HCT116 (cell line): ENCODE results near the gene SLC38A6. TPM values are rescaled to one million over a fixed set of nuclear protein-coding genes. Genes with fewer than 3 reads are reported as not detected.

Source experiments
- ATAC-seq: fragments of 200-7000 bp; cut with Tn5 transposase; 2 replicates; pipeline ENCODE4 v1.9.1; 2020; ENCODE audit warnings: mild to moderate bottlenecking, moderate library complexity
- BruUV-seq: library from RNA; stranded (reverse); fragments of 400-500 nt; replicated peaks from 2 replicates; lab custom pipeline; 2021; lab: Mats Ljungman, UMichigan
- CTCF ChIA-PET: fragments of 300-600 bp; sonication (Branson Sonifier 250); formaldehyde crosslinking; loops from one replicate; lab custom pipeline; 2021; ENCODE audit warnings: antibody characterized with exemption; lab: Charles Lee
- POLR2A ChIA-PET: fragments of 300-600, 350-600 bp; sonication (Branson Sonifier 250); formaldehyde crosslinking; loops from one replicate; lab custom pipeline; 2021; ENCODE audit warnings: antibody characterized with exemption; lab: Charles Lee
- RAD21 ChIA-PET, 2 experiments: fragments of 300-600 bp; sonication (Branson Sonifier 250); formaldehyde crosslinking; loops; one replicate each; lab custom pipeline; 2023; ENCODE audit warnings: low total read pairs in 2 of 2; ENCODE audit not compliant: uncharacterized antibody in 2 of 2, unreplicated experiment in 2 of 2, low non-redundant PET in 1 of 2; lab: Charles Lee
- DNase-seq: peaks from one replicate; pipeline ENCODE4 v3.0.0-alpha.2; 2010; ENCODE audit warnings: low read depth, low spot score
- H2AFZ ChIP-seq: fragments of 200-600 bp; shearing (Covaris generic), sonication (generic); 2 replicates; pipeline ENCODE4 v1.6.1; 2017; ENCODE audit warnings: low read depth, mixed run types, mixed read lengths, antibody characterized with exemption, low read length; ENCODE audit not compliant: poor library complexity, severe bottlenecking
- H3K27ac ChIP-seq: 2 replicates; pipeline ENCODE4 v1.5.1; 2012; ENCODE audit warnings: low read depth, low read length
- H3K27me3 ChIP-seq: fragments of 200-600 bp; sonication (generic); 2 replicates; pipeline ENCODE4 v1.6.1; 2016; ENCODE audit warnings: mixed run types, low read length, mixed read lengths; ENCODE audit not compliant: insufficient read depth
- H3K36me3 ChIP-seq, 2 experiments: fragments of 200-500 bp in 1 of 2; fragments of 200-600 bp in 1 of 2; sonication (Bioruptor generic) in 1 of 2; sonication (generic) in 1 of 2; 2 replicates each; pipeline versions ENCODE4 v1.5.1 to v1.6.1; 2014 to 2016; ENCODE audit warnings: low read length in 2 of 2, inconsistent platforms in 1 of 2, mixed read lengths in 1 of 2, mixed run types in 1 of 2; ENCODE audit not compliant: insufficient read depth in 2 of 2, control insufficient read depth in 1 of 2
- H3K4me1 ChIP-seq, 2 experiments: fragments of 200-600 bp in 1 of 2; sonication (generic) in 1 of 2; 2 replicates each; pipeline versions ENCODE4 v1.5.1 to v1.6.1; 2012 to 2017; ENCODE audit warnings: low read length in 2 of 2, inconsistent platforms in 1 of 2, mild to moderate bottlenecking in 1 of 2, mixed read lengths in 1 of 2, mixed run types in 1 of 2, moderate library complexity in 1 of 2; ENCODE audit not compliant: insufficient read depth in 2 of 2, control insufficient read depth in 1 of 2
- H3K4me2 ChIP-seq: fragments of 200-600 bp; sonication (generic); 2 replicates; pipeline ENCODE4 v1.6.1; 2017; ENCODE audit warnings: mixed run types, low read length, mixed read lengths
- H3K4me3 ChIP-seq, 2 experiments: fragments of 200-600 bp in 1 of 2; sonication (generic) in 1 of 2; replicated peaks in 1 of 2; 2 replicates each; pipeline ENCODE4 v1.5.1; 2011 to 2016; ENCODE audit warnings: low read length in 2 of 2, control low read depth in 1 of 2, low read depth in 1 of 2, mild to moderate bottlenecking in 1 of 2, mixed read lengths in 1 of 2, mixed run types in 1 of 2
- H3K79me2 ChIP-seq: fragments of 200-600 bp; sonication (generic); 2 replicates; pipeline ENCODE4 v1.6.1; 2017; ENCODE audit warnings: mild to moderate bottlenecking, mixed run types, low read length, moderate library complexity, mixed read lengths; ENCODE audit not compliant: insufficient read depth
- H3K9ac ChIP-seq: fragments of 200-600 bp; sonication (generic); 2 replicates; pipeline ENCODE4 v1.6.1; 2016; ENCODE audit warnings: low read length, mixed read lengths
- H3K9me2 ChIP-seq: fragments of 200-600 bp; sonication (generic), shearing (Covaris generic); 2 replicates; pipeline ENCODE4 v1.6.1; 2017; ENCODE audit warnings: mixed run types, mild to moderate bottlenecking, moderate library complexity; ENCODE audit not compliant: insufficient read depth
- H3K9me3 ChIP-seq, 2 experiments: fragments of 200-500 bp in 1 of 2; fragments of 200-600 bp in 1 of 2; sonication (Bioruptor generic) in 1 of 2; sonication (generic) in 1 of 2; 2 replicates each; pipeline ENCODE4 v1.6.1; 2014 to 2017; ENCODE audit warnings: low read length in 2 of 2, mixed read lengths in 2 of 2, inconsistent platforms in 1 of 2, low read depth in 1 of 2, mild to moderate bottlenecking in 1 of 2, mixed run types in 1 of 2, moderate library complexity in 1 of 2; ENCODE audit not compliant: control insufficient read depth in 1 of 2, insufficient read depth in 1 of 2
- H4K20me1 ChIP-seq: fragments of 200-600 bp; sonication (generic), shearing (Covaris generic); 2 replicates; pipeline ENCODE4 v1.6.1; 2017; ENCODE audit warnings: mixed run types, mild to moderate bottlenecking, moderate library complexity; ENCODE audit not compliant: insufficient read depth
- CBX3 ChIP-seq: IDR thresholded peaks from 2 replicates; pipeline ENCODE4 v1.6.1; 2012; ENCODE audit warnings: low read depth
- CEBPB ChIP-seq: IDR thresholded peaks from 2 replicates; pipeline ENCODE4 v1.6.1; 2012; ENCODE audit warnings: low read depth
- CTCF ChIP-seq, 3 experiments: fragments of 200-600 bp in 1 of 3; sonication (generic) in 1 of 3; IDR thresholded peaks in 2 of 3; conservative IDR thresholded peaks in 1 of 3; 2 replicates each; pipeline ENCODE4 v1.5.1; 2012 to 2017; ENCODE audit warnings: low read depth in 2 of 3, low read length in 2 of 3, antibody characterized with exemption in 1 of 3, borderline replicate concordance in 1 of 3, control low read depth in 1 of 3, mild to moderate bottlenecking in 1 of 3, mixed read lengths in 1 of 3, mixed run types in 1 of 3, moderate library complexity in 1 of 3; ENCODE audit not compliant: insufficient read depth in 1 of 3
- EGR1 ChIP-seq: IDR thresholded peaks from 2 replicates; pipeline ENCODE4 v1.6.1; 2012; ENCODE audit warnings: low read depth
- ELF1 ChIP-seq: IDR thresholded peaks from 2 replicates; pipeline ENCODE4 v1.6.1; 2012; ENCODE audit warnings: low read depth, borderline replicate concordance
- EZH2 ChIP-seq: fragments of 200-600 bp; sonication (generic); IDR thresholded peaks from 2 replicates; pipeline ENCODE4 v1.6.1; 2017; ENCODE audit warnings: antibody characterized with exemption, mixed run types
- EZH2phosphoT487 ChIP-seq: fragments of 200-600 bp; IDR thresholded peaks from 2 replicates; pipeline ENCODE4 v1.6.1; 2018; ENCODE audit warnings: antibody characterized with exemption, borderline replicate concordance
- FOSL1 ChIP-seq: IDR thresholded peaks from 2 replicates; pipeline ENCODE4 v1.6.1; 2012; ENCODE audit warnings: low read depth
- JUND ChIP-seq: IDR thresholded peaks from 2 replicates; pipeline ENCODE4 v1.6.1; 2012
- MAX ChIP-seq: IDR thresholded peaks from 2 replicates; pipeline ENCODE4 v1.6.1; 2012
- POLR2AphosphoS5 ChIP-seq: IDR thresholded peaks from 2 replicates; pipeline ENCODE4 v1.6.1; 2011; ENCODE audit warnings: mild to moderate bottlenecking, low read depth, low read length, moderate library complexity
- REST ChIP-seq: IDR thresholded peaks from 2 replicates; pipeline ENCODE4 v1.6.1; 2012; ENCODE audit warnings: low read depth
- SIN3A ChIP-seq: IDR thresholded peaks from 2 replicates; pipeline ENCODE4 v1.6.1; 2012; ENCODE audit warnings: low read depth
- SP1 ChIP-seq: IDR thresholded peaks from 2 replicates; pipeline ENCODE4 v1.6.1; 2012; ENCODE audit warnings: low read depth
- SRF ChIP-seq: IDR thresholded peaks from 2 replicates; pipeline ENCODE4 v1.6.1; 2012; ENCODE audit warnings: low read depth
- TCF7L2 ChIP-seq: IDR thresholded peaks from 2 replicates; pipeline ENCODE4 v1.7.0; 2011; ENCODE audit warnings: borderline replicate concordance, inconsistent platforms; ENCODE audit not compliant: insufficient read depth, insufficient read length; ENCODE audit errors: extremely low read depth
- ZBTB33 ChIP-seq: IDR thresholded peaks from 2 replicates; pipeline ENCODE4 v1.6.1; 2011; ENCODE audit warnings: mild to moderate bottlenecking, low read length, moderate library complexity; ENCODE audit not compliant: insufficient replicate concordance; ENCODE audit errors: extremely low read depth
- ZFX ChIP-seq: fragments of 450-650 bp; IDR thresholded peaks from 2 replicates; pipeline ENCODE4 v1.6.1; 2017
- ZNF274 ChIP-seq: fragments of 200-500 bp; sonication (Bioruptor generic); IDR thresholded peaks from 2 replicates; pipeline ENCODE4 v1.6.1; 2014; ENCODE audit warnings: mild to moderate bottlenecking, low read depth, low read length, inconsistent platforms
- intact Hi-C: fragments of 100-400 bp; cut with micrococcal nuclease; formaldehyde crosslinking; loops from 2 replicates; pipeline ENCODE4 v1.10.0; 2022
- total RNA-seq: library from RNA; stranded (reverse); gene quantifications from one replicate; pipeline ENCODE4 v1.2.1, GENCODE V29; 2021; ENCODE audit not compliant: unreplicated experiment

SLC38A6 gene
- total RNA-seq, 1 experiment from 2014 or later: 9.5 TPM

GRCh38 chr14:60933920-60934655, 47.0 kb upstream of the SLC38A6 start (continued):
- TF ChIP-seq REST: no peak
- no peak for TF ChIP-seq CEBPB
- no peak for TF ChIP-seq EZH2phosphoT487

GRCh38 chr14:60935319-60935718, 45.7 kb upstream of the SLC38A6 start:
- H3K4me3 ChIP-seq: no peak overlapping the region
- no peak overlapping the region for H2AFZ ChIP-seq
- H3K9me3 ChIP-seq: no peaks in the 10 kb centered on the region
- H3K9me2 ChIP-seq: no peaks in the 10 kb centered on the region; the same call in 1 of the 2 replicates
- ATAC-seq: no peak
- no peak for DNase-seq
- no peaks in the 10 kb centered on the region for H3K79me2 ChIP-seq
- H4K20me1 ChIP-seq: no peaks in the 10 kb centered on the region
- POLR2A ChIA-PET: no interaction called here
- H3K27ac ChIP-seq: no peak overlapping the region
- H3K36me3 ChIP-seq: no peaks in the 10 kb centered on the region
- no peak overlapping the region for H3K9ac ChIP-seq
- BruUV-seq: no TSS peak
- no peak overlapping the region for H3K4me2 ChIP-seq
- no peaks in the 10 kb centered on the region for H3K27me3 ChIP-seq
- no peaks in the 10 kb centered on the region for H3K4me1 ChIP-seq
- RAD21 ChIA-PET: no interaction called here
- CTCF ChIA-PET: no interaction called here
- intact Hi-C loops: no loop called here
- TF ChIP-seq EGR1 (no peak), JUND (no peak), CBX3 (no peak), ELF1 (no peak), CEBPB (no peak), ZBTB33 (no peak), SP1 (no peak), SIN3A (no peak), EZH2phosphoT487 (no peak), SRF (no peak), MAX (no peak), CTCF (IDR thresholded peaks at IDR 0.05 in 2 of 3, conservative IDR thresholded peaks at IDR 0.05 in 1 of 3; ENCODE audit: borderline replicate concordance in 1 of 3, insufficient read depth in 1 of 3, low read depth in 2 of 3, low read length in 2 of 3) (no peak), FOSL1 (no peak), EZH2 (no peak), POLR2AphosphoS5 (no peak), TCF7L2 (no peak), ZNF274 (no peak), ZFX (no peak)
